K562 (cell line): Measurements from ENCODE around the gene TP73. TPM values are rescaled to one million over a fixed set of nuclear protein-coding genes. Genes with fewer than 3 reads are reported as not detected.

Experiments
- ATAC-seq: fragments of 200-7000 bp; cut with Tn5 transposase; 3 replicates; pipeline ENCODE4 v1.9.1; 2020; ENCODE audit warnings: moderate library complexity
- BruUV-seq: library from RNA; stranded (reverse); fragments of 400-500 nt; replicated peaks from 2 replicates; lab custom pipeline; 2021; lab: Mats Ljungman, UMichigan
- CTCF ChIA-PET: fragments of 300-600 bp; formaldehyde crosslinking; extraction: SDS; loops from one replicate; lab custom pipeline; 2021; ENCODE audit warnings: low intra/inter-chr PET ratio; lab: Yijun Ruan, JAX
- POLR2A ChIA-PET: fragments of 300-600, 350-650 bp; sonication (Branson Sonifier 250); formaldehyde crosslinking; extraction: SDS; loops from one replicate; lab custom pipeline; 2021; ENCODE audit warnings: antibody characterized with exemption, inconsistent platforms; lab: Yijun Ruan, JAX
- DNase-seq, 4 experiments: peaks; one replicate each; pipeline versions ENCODE4 v3.0.0 to v3.0.0-alpha.2; 2011 to 2018; ENCODE audit warnings: low spot score in 3 of 4, mixed read lengths in 3 of 4; ENCODE audit errors: extremely low read depth in 1 of 4
- FAIRE-seq: peaks from 2 replicates; lab custom pipeline; 2011; peaks lifted over from hg19 to GRCh38; lab: Jason Lieb, UNC
- H2AFZ ChIP-seq: 2 replicates; pipeline ENCODE4 v1.6.0; 2011; ENCODE audit warnings: low read depth, low read length, control low read depth, inconsistent platforms
- H3K27ac ChIP-seq: fragments of 200-600 bp; 3 replicates; pipeline ENCODE4 v1.8.0; 2011; ENCODE audit warnings: low read depth, mild to moderate bottlenecking, control low read depth, inconsistent platforms, low read length, moderate library complexity, mixed read lengths; ENCODE audit errors: extremely low read depth
- H3K27me3 ChIP-seq, 2 experiments: fragments of 300-600 bp in 1 of 2; 2 replicates in 1 of 2; 3 replicates in 1 of 2; pipeline versions ENCODE4 v1.6.0 to v1.8.0; 2011; ENCODE audit warnings: inconsistent platforms in 2 of 2, low read length in 2 of 2, mild to moderate bottlenecking in 1 of 2, mixed read lengths in 1 of 2, moderate library complexity in 1 of 2; ENCODE audit not compliant: control insufficient read depth in 2 of 2, insufficient read depth in 2 of 2
- H3K36me3 ChIP-seq: fragments of 300-600 bp; 3 replicates; pipeline ENCODE4 v1.8.0; 2011; ENCODE audit warnings: mild to moderate bottlenecking, low read length, inconsistent platforms; ENCODE audit not compliant: control insufficient read depth, insufficient read depth
- H3K4me1 ChIP-seq, 2 experiments: fragments of 200-600 bp in 1 of 2; replicated peaks in 1 of 2; 2 replicates in 1 of 2; 3 replicates in 1 of 2; pipeline versions ENCODE4 v1.5.1 to v1.8.0; 2011; ENCODE audit warnings: inconsistent platforms in 2 of 2, low read length in 2 of 2, mild to moderate bottlenecking in 1 of 2, mixed read lengths in 1 of 2, moderate library complexity in 1 of 2; ENCODE audit not compliant: control insufficient read depth in 2 of 2, insufficient read depth in 2 of 2
- H3K4me2 ChIP-seq: 2 replicates; pipeline ENCODE4 v1.6.1; 2011; ENCODE audit warnings: low read length, control low read depth, inconsistent platforms, mixed read lengths; ENCODE audit not compliant: insufficient read depth
- H3K4me3 ChIP-seq: fragments of 200-600 bp; sonication (generic), shearing (Covaris generic); 2 replicates; pipeline ENCODE4 v1.5.1; 2016; ENCODE audit warnings: control low read depth, inconsistent platforms
- H3K79me2 ChIP-seq: fragments of 200-600 bp; 3 replicates; pipeline ENCODE4 v1.8.0; 2011; ENCODE audit warnings: low read length, inconsistent platforms; ENCODE audit not compliant: control insufficient read depth, insufficient read depth
- H3K9ac ChIP-seq, 2 experiments: 2 replicates each; pipeline versions ENCODE4 v1.6.0 to v1.6.1; 2011; ENCODE audit warnings: low read depth in 2 of 2, low read length in 2 of 2, control low read depth in 1 of 2, inconsistent platforms in 1 of 2, mild to moderate bottlenecking in 1 of 2, mixed read lengths in 1 of 2; ENCODE audit not compliant: insufficient read depth in 1 of 2
- H3K9me1 ChIP-seq: one replicate; pipeline ENCODE4 v1.6.0; 2011; ENCODE audit warnings: inconsistent platforms, mild to moderate bottlenecking, low read length, moderate library complexity; ENCODE audit not compliant: control insufficient read depth, insufficient read depth
- H3K9me3 ChIP-seq: replicated peaks from 2 replicates; pipeline ENCODE4 v1.5.1; 2011; ENCODE audit warnings: low read depth, low read length, inconsistent platforms; ENCODE audit not compliant: control insufficient read depth, insufficient read depth
- H4K20me1 ChIP-seq: replicated peaks from 2 replicates; pipeline ENCODE4 v1.6.1; 2011; ENCODE audit warnings: low read length, inconsistent platforms, mixed read lengths; ENCODE audit not compliant: control insufficient read depth, insufficient read depth
- ATF1 ChIP-seq, 2 experiments: fragments of 450-650 bp in 1 of 2; IDR thresholded peaks; 2 replicates each; pipeline ENCODE4 v1.6.1; 2016; ENCODE audit warnings: missing compliant biosample characterization in 1 of 2, missing genetic modification characterization in 1 of 2
- FIP1L1 ChIP-seq: fragments of 200-400 bp; formaldehyde crosslinking; IDR thresholded peaks from 2 replicates; pipeline ENCODE4 v1.6.1; 2018; ENCODE audit warnings: mild to moderate bottlenecking, low read depth, low read length; ENCODE audit not compliant: poor library complexity, severe bottlenecking
- HLTF ChIP-seq: fragments of 450-650 bp; IDR thresholded peaks from 2 replicates; pipeline ENCODE4 v1.6.1; 2016
- MIER1 ChIP-seq: fragments of 450-650 bp; IDR thresholded peaks from 2 replicates; pipeline ENCODE4 v1.6.1; 2016; ENCODE audit warnings: antibody characterized with exemption, mild to moderate bottlenecking, low read depth
- PHTF2 ChIP-seq: fragments of 250-450 bp; sonication (Bioruptor Pico); IDR thresholded peaks from 2 replicates; pipeline ENCODE4 v1.5.0; 2021; ENCODE audit warnings: mild to moderate bottlenecking
- PRPF4 ChIP-seq: fragments of 200-400 bp; formaldehyde crosslinking; IDR thresholded peaks from one replicate; pipeline ENCODE4 v1.6.1; 2017; ENCODE audit warnings: low read length, low read depth, mild to moderate bottlenecking; ENCODE audit not compliant: insufficient read depth, poor library complexity, severe bottlenecking
- TRIM24 ChIP-seq, 2 experiments: fragments of 450-650 bp; IDR thresholded peaks; 2 replicates each; pipeline ENCODE4 v1.6.1; 2016
- WGBS: fragments of 100-300 bp; shearing (Covaris generic); methylation state at CpG from one replicate; pipeline ENCODE4 v1.1.6; 2016; ENCODE audit warnings: low coverage, mixed read lengths; ENCODE audit not compliant: insufficient coverage; ENCODE audit errors: missing lambda C conversion rate; 5-methylcytosine and 5-hydroxymethylcytosine counted together
- in situ Hi-C: fragments of 300-500 bp; cut with MboI; formaldehyde crosslinking; loops from 4 replicates; pipeline ENCODE4 v1.15.0; 2018; ENCODE audit warnings: inconsistent platforms, mixed read lengths
- intact Hi-C: fragments of 100-400 bp; cut with micrococcal nuclease; formaldehyde crosslinking; loops from 2 replicates; pipeline ENCODE4 v1.14.2; 2022
- polyA plus RNA-seq, 8 experiments: library from polyadenylated mRNA; depleted of rRNA in 4 of 8; stranded (reverse) in 5 of 8; unstranded in 3 of 8; fragments of >200 nt; fragmentation: Nextera tagmentation in 2 of 8; fragmentation: Illumina TruSeq in 1 of 8; extraction: Ambion mirVana in 2 of 8; extraction: Trizol in 1 of 8; gene quantifications; 2 replicates each; pipeline versions ENCODE4 v1.2.1 to v1.2.3, GENCODE V29; 2011 to 2014; ENCODE audit warnings: inconsistent platforms in 1 of 8, missing spikeins in 1 of 8
- total RNA-seq, 7 experiments: library from RNA; depleted of rRNA in 6 of 7; stranded (reverse); fragments of >200 nt in 6 of 7; fragmentation: Illumina TruSeq in 2 of 7; extraction: Trizol in 2 of 7; gene quantifications; 2 replicates each; pipeline versions ENCODE4 v1.2.1 to v1.2.3, GENCODE V29; 2011 to 2021; ENCODE audit warnings: low replicate concordance in 1 of 7
- TF ChIP-seq, protein P1 (sequence below): sonication (generic); formaldehyde crosslinking; IDR thresholded peaks from 2 replicates; pipeline ENCODE4 v1.9.0; 2022; ENCODE audit warnings: mild to moderate bottlenecking, missing genetic modification reagents
- TF ChIP-seq, protein P2 (sequence below): sonication (generic); formaldehyde crosslinking; IDR thresholded peaks from 2 replicates; pipeline ENCODE4 v1.9.0; 2022; ENCODE audit warnings: mild to moderate bottlenecking, missing genetic modification reagents
- TF ChIP-seq, protein P3 (sequence below): fragments of 450-650 bp; IDR thresholded peaks from 2 replicates; pipeline ENCODE4 v1.7.1; 2018; ENCODE audit warnings: mild to moderate bottlenecking, low read depth; ENCODE audit not compliant: partially characterized antibody

The TP73 gene
- total and polyA plus RNA-seq, 9 of the 15 experiments (the other 6 are each of a cell fraction or from before 2014, with no cell fraction given) = 0.07 to 1.6 (median 0.40) TPM; not detected in 2

DNA sequence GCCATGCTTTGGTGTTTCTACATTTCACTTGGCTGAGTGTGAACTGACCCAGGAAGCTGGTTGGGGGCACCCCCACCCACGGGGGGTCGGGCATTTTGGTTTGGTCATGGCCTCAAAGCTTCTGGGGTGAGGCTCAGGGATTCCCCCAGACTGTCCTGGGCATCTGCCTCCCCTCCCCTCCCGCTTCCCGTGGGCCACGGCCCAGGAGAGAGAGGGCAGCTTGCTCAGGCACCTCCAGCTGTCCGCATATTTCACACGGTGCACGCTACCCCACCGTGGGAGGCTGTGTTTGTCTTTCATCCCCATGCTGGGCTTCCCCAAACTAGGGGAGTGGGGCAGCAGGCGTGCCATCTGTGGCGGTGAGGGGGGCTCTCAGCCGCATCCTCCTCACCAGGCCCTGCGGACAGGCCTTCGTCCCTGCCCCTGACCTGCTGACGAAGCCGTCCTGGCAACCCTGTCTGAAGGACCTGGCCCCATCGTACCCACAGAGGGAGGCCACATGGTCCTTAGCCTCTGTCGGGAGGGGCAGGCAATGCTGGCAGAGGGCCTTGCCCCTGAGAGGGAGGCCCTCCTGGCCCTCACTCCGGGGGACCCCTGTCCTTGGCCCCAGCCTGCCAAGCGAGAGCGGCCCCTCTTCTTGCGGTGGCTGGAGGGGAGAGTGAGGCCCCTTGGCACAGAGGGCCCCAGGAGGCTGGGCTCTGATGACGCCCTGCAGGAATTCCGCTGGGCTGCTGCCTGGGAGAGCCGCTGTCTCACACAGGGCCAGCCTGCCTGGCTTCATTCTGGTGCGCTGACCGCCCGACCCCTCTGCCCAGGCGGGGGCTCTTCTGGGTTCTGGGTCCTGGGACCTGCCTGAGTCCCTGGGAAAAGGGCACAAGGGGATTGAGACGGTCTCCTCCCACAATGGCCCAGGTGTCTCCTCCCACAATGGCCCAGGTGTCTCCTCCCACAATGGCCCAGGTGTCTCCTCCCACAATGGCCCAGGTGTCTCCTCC lies 22.1 kb downstream of the TP73 start:
- H3K4me3 ChIP-seq = no peak overlapping the region
- WGBS = 7% methylated on average over 30 of the region's 30 CpGs
- DNase-seq (no peak), ATAC-seq (no peak), FAIRE-seq (no peak)
- H3K79me2 ChIP-seq = no peaks in the 10 kb centered on the region
- TF ChIP-seq MIER1 (no peak), PRPF4 (no peak), ATF1 (CRISPR knock-in tag; IDR thresholded peaks at IDR 0.05) (no peak), ATF1 (tag; IDR thresholded peaks at IDR 0.05) (no peak), HLTF (no peak), FIP1L1 (no peak), TRIM24 (IDR thresholded peaks at IDR 0.05) (no peak), PHTF2 (no peak)
- TF ChIP-seq, protein P1, sequence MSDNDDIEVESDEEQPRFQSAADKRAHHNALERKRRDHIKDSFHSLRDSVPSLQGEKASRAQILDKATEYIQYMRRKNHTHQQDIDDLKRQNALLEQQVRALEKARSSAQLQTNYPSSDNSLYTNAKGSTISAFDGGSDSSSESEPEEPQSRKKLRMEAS (CRISPR knock-in tag) = 0 out of 2 replicates have a peak, but pooled peaks have one; percentile 17
- TF ChIP-seq, protein P2, sequence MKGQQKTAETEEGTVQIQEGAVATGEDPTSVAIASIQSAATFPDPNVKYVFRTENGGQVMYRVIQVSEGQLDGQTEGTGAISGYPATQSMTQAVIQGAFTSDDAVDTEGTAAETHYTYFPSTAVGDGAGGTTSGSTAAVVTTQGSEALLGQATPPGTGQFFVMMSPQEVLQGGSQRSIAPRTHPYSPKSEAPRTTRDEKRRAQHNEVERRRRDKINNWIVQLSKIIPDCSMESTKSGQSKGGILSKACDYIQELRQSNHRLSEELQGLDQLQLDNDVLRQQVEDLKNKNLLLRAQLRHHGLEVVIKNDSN = peak; percentile 19; the same call in 1 of the 2 replicates
- TF ChIP-seq, protein P3, sequence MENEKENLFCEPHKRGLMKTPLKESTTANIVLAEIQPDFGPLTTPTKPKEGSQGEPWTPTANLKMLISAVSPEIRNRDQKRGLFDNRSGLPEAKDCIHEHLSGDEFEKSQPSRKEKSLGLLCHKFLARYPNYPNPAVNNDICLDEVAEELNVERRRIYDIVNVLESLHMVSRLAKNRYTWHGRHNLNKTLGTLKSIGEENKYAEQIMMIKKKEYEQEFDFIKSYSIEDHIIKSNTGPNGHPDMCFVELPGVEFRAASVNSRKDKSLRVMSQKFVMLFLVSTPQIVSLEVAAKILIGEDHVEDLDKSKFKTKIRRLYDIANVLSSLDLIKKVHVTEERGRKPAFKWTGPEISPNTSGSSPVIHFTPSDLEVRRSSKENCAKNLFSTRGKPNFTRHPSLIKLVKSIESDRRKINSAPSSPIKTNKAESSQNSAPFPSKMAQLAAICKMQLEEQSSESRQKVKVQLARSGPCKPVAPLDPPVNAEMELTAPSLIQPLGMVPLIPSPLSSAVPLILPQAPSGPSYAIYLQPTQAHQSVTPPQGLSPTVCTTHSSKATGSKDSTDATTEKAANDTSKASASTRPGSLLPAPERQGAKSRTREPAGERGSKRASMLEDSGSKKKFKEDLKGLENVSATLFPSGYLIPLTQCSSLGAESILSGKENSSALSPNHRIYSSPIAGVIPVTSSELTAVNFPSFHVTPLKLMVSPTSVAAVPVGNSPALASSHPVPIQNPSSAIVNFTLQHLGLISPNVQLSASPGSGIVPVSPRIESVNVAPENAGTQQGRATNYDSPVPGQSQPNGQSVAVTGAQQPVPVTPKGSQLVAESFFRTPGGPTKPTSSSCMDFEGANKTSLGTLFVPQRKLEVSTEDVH = no peak
- no peak overlapping the region for H3K27ac ChIP-seq
- no peak overlapping the region for H3K4me2 ChIP-seq
- no peak overlapping the region for H2AFZ ChIP-seq
- H4K20me1 ChIP-seq = peaks cover 58% of the 10 kb centered on the region
- in situ Hi-C loops (no loop called here), intact Hi-C loops (no loop called here)
- no peaks in the 10 kb centered on the region for H3K36me3 ChIP-seq
- ChIA-PET POLR2A (no interaction called here), CTCF (no interaction called here)
- H3K9me3 ChIP-seq = no peaks in the 10 kb centered on the region
- BruUV-seq = no TSS peak
- peak overlapping the region in 1 of 2 experiments; percentile 70; a peak in 2 of 4 replicates for H3K9ac ChIP-seq
- peaks cover 47 to 76% of the 10 kb centered on the region in 2 experiments; a peak in 4 of 5 replicates for H3K27me3 ChIP-seq
- peaks cover 4% of the 10 kb centered on the region for H3K9me1 ChIP-seq
- H3K4me1 ChIP-seq = peaks cover 3 to 68% of the 10 kb centered on the region in 2 experiments; a peak in 3 of 5 replicates
